HEK293 (cell line): ENCODE results near the gene ARPC1B.
A peak's percentile ranks its signal among the peaks of the same experiment; 100 is the strongest.

ENCODE experiments used
- HOXD13 ChIP-seq: sonication (generic); formaldehyde crosslinking; IDR thresholded peaks from 2 replicates; pipeline ENCODE4 v1.8.0; 2022; ENCODE audit warnings: missing genetic modification reagents, borderline replicate concordance
- KLF1 ChIP-seq: fragments of 450-650 bp; formaldehyde crosslinking; IDR thresholded peaks from 2 replicates; pipeline ENCODE4 v1.5.1; 2016; ENCODE audit warnings: missing biosample characterization, missing genetic modification characterization
- KLF7 ChIP-seq: fragments of 450-650 bp; formaldehyde crosslinking; IDR thresholded peaks from 2 replicates; pipeline ENCODE4 v1.5.1; 2016; ENCODE audit warnings: missing biosample characterization, missing genetic modification characterization, borderline replicate concordance
- MYNN ChIP-seq: fragments of 450-650 bp; formaldehyde crosslinking; IDR thresholded peaks from 2 replicates; pipeline ENCODE4 v1.5.1; 2016; ENCODE audit warnings: missing biosample characterization, missing genetic modification characterization, borderline replicate concordance
- MZF1 ChIP-seq: fragments of 450-650 bp; formaldehyde crosslinking; IDR thresholded peaks from 2 replicates; pipeline ENCODE4 v1.5.1; 2017; ENCODE audit warnings: missing biosample characterization, missing genetic modification characterization, borderline replicate concordance
- PRDM1 ChIP-seq: fragments of 450-650 bp; formaldehyde crosslinking; IDR thresholded peaks from 2 replicates; pipeline ENCODE4; 2016; ENCODE audit warnings: missing biosample characterization, missing genetic modification characterization
- PRDM2 ChIP-seq: fragments of 450-650 bp; formaldehyde crosslinking; IDR thresholded peaks from 2 replicates; pipeline ENCODE4 v1.5.1; 2016; ENCODE audit warnings: missing biosample characterization, missing genetic modification characterization, borderline replicate concordance
- REPIN1 ChIP-seq: fragments of 450-650 bp; formaldehyde crosslinking; IDR thresholded peaks from 2 replicates; pipeline ENCODE4 v1.5.1; 2017; ENCODE audit warnings: missing biosample characterization, missing genetic modification characterization, low read depth
- ZBTB10 ChIP-seq: fragments of 450-650 bp; formaldehyde crosslinking; IDR thresholded peaks from 2 replicates; pipeline ENCODE4 v1.5.1; 2016; ENCODE audit warnings: missing biosample characterization, missing genetic modification characterization
- ZBTB21 ChIP-seq: fragments of 450-650 bp; formaldehyde crosslinking; IDR thresholded peaks from 2 replicates; pipeline ENCODE4 v1.5.1; 2017; ENCODE audit warnings: missing biosample characterization, missing genetic modification characterization
- ZBTB6 ChIP-seq: fragments of 450-650 bp; formaldehyde crosslinking; IDR thresholded peaks from 2 replicates; pipeline ENCODE4 v1.5.1; 2017; ENCODE audit warnings: missing biosample characterization, missing genetic modification characterization
- ZBTB7A ChIP-seq: fragments of 450-650 bp; formaldehyde crosslinking; IDR thresholded peaks from 2 replicates; pipeline ENCODE4 v1.5.1; 2016; ENCODE audit warnings: low read depth, missing biosample characterization, missing genetic modification characterization
- ZNF302 ChIP-seq: fragments of 450-650 bp; formaldehyde crosslinking; IDR thresholded peaks from 2 replicates; pipeline ENCODE4 v1.5.1; 2016; ENCODE audit warnings: missing biosample characterization, missing genetic modification characterization, low read depth
- ZNF335 ChIP-seq: fragments of 450-650 bp; formaldehyde crosslinking; conservative IDR thresholded peaks from 2 replicates; pipeline ENCODE4 v1.5.1; 2016; ENCODE audit warnings: missing biosample characterization, missing genetic modification characterization
- ZNF350 ChIP-seq: fragments of 450-650 bp; formaldehyde crosslinking; IDR thresholded peaks from 2 replicates; pipeline ENCODE4 v1.5.0; 2017; ENCODE audit warnings: missing biosample characterization, mild to moderate bottlenecking, missing genetic modification characterization
- ZNF426 ChIP-seq: fragments of 450-650 bp; formaldehyde crosslinking; IDR thresholded peaks from 2 replicates; pipeline ENCODE4 v1.5.1; 2017; ENCODE audit warnings: missing biosample characterization, missing genetic modification characterization, mild to moderate bottlenecking, inconsistent platforms, moderate library complexity
- ZNF473 ChIP-seq: fragments of 450-650 bp; formaldehyde crosslinking; IDR thresholded peaks from 2 replicates; pipeline ENCODE4 v1.5.1; 2017; ENCODE audit warnings: missing biosample characterization, missing genetic modification characterization
- ZNF530 ChIP-seq: fragments of 450-650 bp; formaldehyde crosslinking; IDR thresholded peaks from 2 replicates; pipeline ENCODE4 v1.5.1; 2016; ENCODE audit warnings: low read depth, missing biosample characterization, missing genetic modification characterization
- ZNF558 ChIP-seq: fragments of 450-650 bp; formaldehyde crosslinking; IDR thresholded peaks from 2 replicates; pipeline ENCODE4 v1.5.1; 2016; ENCODE audit warnings: missing biosample characterization, missing genetic modification characterization
- ZNF561 ChIP-seq: fragments of 450-650 bp; IDR thresholded peaks from 2 replicates; pipeline ENCODE4 v1.5.1; 2018; ENCODE audit warnings: missing biosample characterization, missing genetic modification characterization, borderline replicate concordance
- ZNF585B ChIP-seq: fragments of 450-650 bp; formaldehyde crosslinking; IDR thresholded peaks from 2 replicates; pipeline ENCODE4 v1.5.1; 2016; ENCODE audit warnings: missing biosample characterization, missing genetic modification characterization
- ZNF623 ChIP-seq: fragments of 450-650 bp; formaldehyde crosslinking; IDR thresholded peaks from 2 replicates; pipeline ENCODE4 v1.5.1; 2016; ENCODE audit warnings: missing biosample characterization, missing genetic modification characterization
- ZNF658 ChIP-seq: fragments of 450-650 bp; formaldehyde crosslinking; IDR thresholded peaks from 2 replicates; pipeline ENCODE4; 2016; ENCODE audit warnings: missing biosample characterization, missing genetic modification characterization
- ZNF768 ChIP-seq: fragments of 450-650 bp; formaldehyde crosslinking; IDR thresholded peaks from 2 replicates; pipeline ENCODE4 v1.5.1; 2018; ENCODE audit warnings: missing biosample characterization, mild to moderate bottlenecking, missing genetic modification characterization
- ZNF791 ChIP-seq: fragments of 450-650 bp; formaldehyde crosslinking; IDR thresholded peaks from 2 replicates; pipeline ENCODE4 v1.5.1; 2016; ENCODE audit warnings: missing biosample characterization, missing genetic modification characterization
- ZNF843 ChIP-seq: fragments of 450-650 bp; formaldehyde crosslinking; IDR thresholded peaks from 2 replicates; pipeline ENCODE4 v1.5.1; 2016; ENCODE audit warnings: missing biosample characterization, missing genetic modification characterization
- ZSCAN4 ChIP-seq: fragments of 450-650 bp; formaldehyde crosslinking; IDR thresholded peaks from 2 replicates; pipeline ENCODE4 v1.5.1; 2017; ENCODE audit warnings: missing biosample characterization, missing genetic modification characterization
- ZSCAN5A ChIP-seq: fragments of 450-650 bp; formaldehyde crosslinking; IDR thresholded peaks from 2 replicates; pipeline ENCODE4 v1.5.1; 2016; ENCODE audit warnings: missing biosample characterization, missing genetic modification characterization

The ARPC1B gene

GRCh38 chr7:99408379-99409191 is 34.1 kb downstream of the ARPC1B start, which contains the start of the genes BUD31 and PDAP1 (continued):
- TF ChIP-seq PRDM1 (no peak), ZBTB10 (tag by site-specific recombination) (no peak), ZNF335 (peak; percentile 100), ZBTB7A (no peak), ZNF585B (tag by site-specific recombination) (no peak), KLF7 (tag by site-specific recombination) (peak; percentile 96), MYNN (tag by site-specific recombination) (no peak), ZNF350 (tag by site-specific recombination) (no peak), ZNF530 (tag by site-specific recombination) (no peak), ZNF426 (tag by site-specific recombination) (no peak), HOXD13 (CRISPR knock-in tag) (no peak), ZNF561 (peak; percentile 81; the same call in 1 of the 2 replicates), ZSCAN5A (tag by site-specific recombination) (0 out of 2 replicates have a peak, but pooled peaks have one; percentile 55), KLF1 (tag by site-specific recombination) (peak; percentile 63), ZNF843 (peak; percentile 79), ZNF302 (tag by site-specific recombination) (no peak), ZNF658 (tag by site-specific recombination) (no peak), ZNF558 (0 out of 2 replicates have a peak, but pooled peaks have one; percentile 26), ZNF473 (tag by site-specific recombination) (no peak), MZF1 (tag by site-specific recombination) (no peak), ZBTB21 (tag by site-specific recombination) (peak; percentile 85), REPIN1 (tag by site-specific recombination) (no peak), ZNF623 (no peak), ZSCAN4 (tag by site-specific recombination) (no peak), ZNF768 (tag by site-specific recombination) (no peak), PRDM2 (tag by site-specific recombination) (no peak), ZNF791 (tag by site-specific recombination) (no peak), ZBTB6 (peak; percentile 57)
